CD4-positive, alpha-beta T cell (primary cell): ENCODE measurements around the gene PRDM16. TPM values are rescaled to one million over a fixed set of nuclear protein-coding genes. Genes with fewer than 3 reads are reported as not detected.

Experiments used
- ATAC-seq: fragments of 200-7000 bp; cut with Tn5 transposase; one replicate; pipeline ENCODE4 v1.10.0; 2022; ENCODE audit warnings: mild to moderate bottlenecking; ENCODE audit not compliant: poor library complexity
- CTCF ChIA-PET: fragments of 350-600 bp; sonication (Branson Sonifier 250); formaldehyde crosslinking; loops from one replicate; lab custom pipeline; 2021; ENCODE audit warnings: antibody characterized with exemption, inconsistent platforms; lab: Charles Lee
- POLR2A ChIA-PET: fragments of 350-600 bp; sonication (Branson Sonifier 250); formaldehyde crosslinking; loops from one replicate; lab custom pipeline; 2021; ENCODE audit warnings: antibody characterized with exemption, inconsistent platforms; lab: Charles Lee
- DNase-seq, 14 experiments: peaks; one replicate each; pipeline ENCODE4 v3.0.0-alpha.2; 2013 to 2020; ENCODE audit warnings: mixed read lengths in 2 of 14
- H3K27ac ChIP-seq, 2 donors: one replicate each; pipeline versions ENCODE4 v1.5.1 to v1.7.0; 2013; ENCODE audit warnings: low read length in 2 of 2, low read depth in 1 of 2, mild to moderate bottlenecking in 1 of 2
- H3K27me3 ChIP-seq, 2 experiments: 1 replicate in 1 of 2; 2 replicates in 1 of 2; pipeline versions ENCODE4 v1.6.1 to v1.7.0; 2013; ENCODE audit warnings: low read length in 2 of 2, control low read depth in 1 of 2, mild to moderate bottlenecking in 1 of 2, moderate library complexity in 1 of 2; ENCODE audit not compliant: insufficient read depth in 2 of 2, control insufficient read depth in 1 of 2
- H3K36me3 ChIP-seq: one replicate; pipeline ENCODE4 v1.6.1; 2013; ENCODE audit warnings: low read length, control low read depth; ENCODE audit not compliant: insufficient read depth
- H3K4me1 ChIP-seq: one replicate; pipeline ENCODE4 v1.6.1; 2013; ENCODE audit warnings: low read length, control low read depth; ENCODE audit not compliant: insufficient read depth
- H3K4me3 ChIP-seq: one replicate; pipeline ENCODE4 v1.5.1; 2013; ENCODE audit warnings: mild to moderate bottlenecking, low read length, moderate library complexity
- H3K9me3 ChIP-seq, 2 experiments: 1 replicate in 1 of 2; 2 replicates in 1 of 2; pipeline versions ENCODE4 v1.6.1 to v1.7.0; 2013; ENCODE audit warnings: low read length in 2 of 2, mild to moderate bottlenecking in 2 of 2, control low read depth in 1 of 2, moderate library complexity in 1 of 2; ENCODE audit not compliant: control insufficient read depth in 1 of 2, insufficient read depth in 1 of 2
- H3K27ac Mint-ChIP-seq: one replicate; pipeline ENCODE4 v1.8.0; 2020; ENCODE audit warnings: mixed read lengths
- H3K27me3 Mint-ChIP-seq: one replicate; pipeline ENCODE4 v1.8.0; 2021; ENCODE audit warnings: mixed read lengths
- H3K36me3 Mint-ChIP-seq: one replicate; pipeline ENCODE4 v1.8.0; 2021; ENCODE audit warnings: low read depth, mixed read lengths
- H3K4me1 Mint-ChIP-seq: one replicate; pipeline ENCODE4 v1.8.0; 2021; ENCODE audit warnings: low read depth, mixed read lengths
- H3K4me3 Mint-ChIP-seq: one replicate; pipeline ENCODE4 v1.8.0; 2020; ENCODE audit warnings: mild to moderate bottlenecking, mixed read lengths
- H3K9me3 Mint-ChIP-seq: one replicate; pipeline ENCODE4 v1.8.0; 2020; ENCODE audit warnings: mixed read lengths
- CTCF ChIP-seq: fragments of 200-600 bp; IDR thresholded peaks from one replicate; pipeline ENCODE4 v1.8.0; 2022; ENCODE audit warnings: antibody characterized with exemption, mild to moderate bottlenecking
- intact Hi-C, 2 experiments: fragments of 100-400 bp; cut with DNase I in 1 of 2; cut with micrococcal nuclease in 1 of 2; formaldehyde crosslinking; loops; one replicate each; pipeline versions ENCODE4 v1.15.1 to v1.9.0; 2023 to 2025; cut with DNase I, micrococcal nuclease
- total RNA-seq, 174 experiments: library from RNA in 2 of 174; stranded (reverse) in 2 of 174; gene quantifications; one replicate each; pipeline ENCODE4 v1.2.3 and lab custom pipeline; 2021 to 2026

The PRDM16 gene
- total RNA-seq, 2 experiments from 2014 or later = not detected

GRCh38 chr1:3190256-3191041 is 121.4 kb downstream of the PRDM16 start:
- no peak for TF ChIP-seq CTCF
- H3K27ac Mint-ChIP-seq = no peak overlapping the region

GRCh38 chr1:3192361-3192760 is 123.4 kb downstream of the PRDM16 start:
- intact Hi-C loops = no loop called here
- Mint-ChIP-seq H3K27me3 (peaks cover 12% of the 10 kb centered on the region), H3K27ac (no peak overlapping the region), H3K4me1 (no peaks in the 10 kb centered on the region), H3K36me3 (no peaks in the 10 kb centered on the region), H3K9me3 (no peaks in the 10 kb centered on the region), H3K4me3 (no peak overlapping the region)
- ChIA-PET POLR2A (no interaction called here), CTCF (no interaction called here)
- H3K27ac ChIP-seq = no peak overlapping the region
- H3K27me3 ChIP-seq = peaks cover 0 to 4% of the 10 kb centered on the region in 2 experiments
- DNase-seq = no peak
- ATAC-seq = no peak
- H3K9me3 ChIP-seq = no peaks in the 10 kb centered on the region
- no peak overlapping the region for H3K4me3 ChIP-seq
- TF ChIP-seq CTCF = no peak
- H3K4me1 ChIP-seq = no peaks in the 10 kb centered on the region
- H3K36me3 ChIP-seq = no peaks in the 10 kb centered on the region

More at GRCh38 chr1:3190256-3191041, 121.4 kb downstream of the PRDM16 start:
- Histone ChIP-seq H3K4me3 (no peak overlapping the region), H3K9me3 (no peaks in the 10 kb centered on the region), H3K4me1 (no peaks in the 10 kb centered on the region), H3K27me3 (peaks cover 5 to 6% of the 10 kb centered on the region in 2 experiments), H3K27ac (no peak overlapping the region), H3K36me3 (no peaks in the 10 kb centered on the region)
- ATAC-seq (no peak), DNase-seq (no peak)
- Mint-ChIP-seq H3K36me3 (no peaks in the 10 kb centered on the region), H3K4me3 (no peak overlapping the region), H3K9me3 (no peaks in the 10 kb centered on the region), H3K4me1 (no peaks in the 10 kb centered on the region), H3K27me3 (peaks cover 19% of the 10 kb centered on the region)
- CTCF ChIA-PET = no interaction called here
- intact Hi-C loops = no loop called here
- POLR2A ChIA-PET = no interaction called here

GRCh38 chr1:3192825-3193224 is 123.8 kb downstream of the PRDM16 start:
- Mint-ChIP-seq H3K4me3 (no peak overlapping the region), H3K36me3 (no peaks in the 10 kb centered on the region), H3K27ac (no peak overlapping the region), H3K4me1 (no peaks in the 10 kb centered on the region), H3K27me3 (peaks cover 10% of the 10 kb centered on the region), H3K9me3 (no peaks in the 10 kb centered on the region)
- no peaks in the 10 kb centered on the region for H3K4me1 ChIP-seq
- no peak for DNase-seq
- no peak for ATAC-seq
- no peaks in the 10 kb centered on the region for H3K36me3 ChIP-seq
- intact Hi-C loops = no loop called here
- POLR2A ChIA-PET = no interaction called here
- H3K27ac ChIP-seq = no peak overlapping the region
- CTCF ChIA-PET = no interaction called here
- H3K4me3 ChIP-seq = no peak overlapping the region
- no peaks in the 10 kb centered on the region for H3K9me3 ChIP-seq
- peaks cover 0 to 4% of the 10 kb centered on the region in 2 experiments for H3K27me3 ChIP-seq
- no peak for TF ChIP-seq CTCF
